C4-2B (cell line): ENCODE measurements around the gene GPN2.

Experiments
- H3K27ac ChIP-seq: fragments of 450-650 bp; 2 replicates; pipeline ENCODE4 v1.5.1; 2017
- ZFX ChIP-seq: fragments of 450-650 bp; IDR thresholded peaks from 2 replicates; pipeline ENCODE4 v1.6.1; 2017
- TF ChIP-seq, protein P1 (sequence below): fragments of 450-650 bp; conservative IDR thresholded peaks from 2 replicates; pipeline ENCODE4 v1.5.1; 2017; ENCODE audit warnings: mild to moderate bottlenecking

Gene GPN2

DNA sequence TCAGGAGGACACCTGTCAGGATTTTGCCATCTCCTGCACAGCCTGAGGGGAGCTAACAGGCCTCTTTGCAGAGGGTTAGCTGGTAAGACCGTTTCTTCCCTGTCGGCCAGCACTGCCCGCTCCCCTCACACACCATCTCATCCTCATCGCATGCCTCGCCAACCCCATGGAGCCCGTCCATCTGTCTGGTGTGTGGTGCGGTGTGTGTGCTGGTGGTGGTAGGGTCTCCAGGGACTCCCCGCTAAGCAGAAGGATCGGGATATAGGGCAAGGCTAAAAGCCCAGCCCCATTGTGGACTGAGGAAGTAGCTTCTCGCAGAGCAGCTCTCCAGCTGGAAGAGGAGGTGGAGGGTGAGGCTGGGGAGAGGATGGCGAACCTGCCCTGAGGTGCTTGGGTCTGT lies 33.9 kb downstream of the GPN2 start:
- no peak for TF ChIP-seq ZFX
- TF ChIP-seq, protein P1, sequence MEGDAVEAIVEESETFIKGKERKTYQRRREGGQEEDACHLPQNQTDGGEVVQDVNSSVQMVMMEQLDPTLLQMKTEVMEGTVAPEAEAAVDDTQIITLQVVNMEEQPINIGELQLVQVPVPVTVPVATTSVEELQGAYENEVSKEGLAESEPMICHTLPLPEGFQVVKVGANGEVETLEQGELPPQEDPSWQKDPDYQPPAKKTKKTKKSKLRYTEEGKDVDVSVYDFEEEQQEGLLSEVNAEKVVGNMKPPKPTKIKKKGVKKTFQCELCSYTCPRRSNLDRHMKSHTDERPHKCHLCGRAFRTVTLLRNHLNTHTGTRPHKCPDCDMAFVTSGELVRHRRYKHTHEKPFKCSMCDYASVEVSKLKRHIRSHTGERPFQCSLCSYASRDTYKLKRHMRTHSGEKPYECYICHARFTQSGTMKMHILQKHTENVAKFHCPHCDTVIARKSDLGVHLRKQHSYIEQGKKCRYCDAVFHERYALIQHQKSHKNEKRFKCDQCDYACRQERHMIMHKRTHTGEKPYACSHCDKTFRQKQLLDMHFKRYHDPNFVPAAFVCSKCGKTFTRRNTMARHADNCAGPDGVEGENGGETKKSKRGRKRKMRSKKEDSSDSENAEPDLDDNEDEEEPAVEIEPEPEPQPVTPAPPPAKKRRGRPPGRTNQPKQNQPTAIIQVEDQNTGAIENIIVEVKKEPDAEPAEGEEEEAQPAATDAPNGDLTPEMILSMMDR, result no peak
- H3K27ac ChIP-seq, result no peak overlapping the region

- H3K27ac ChIP-seq, result no peak overlapping the region
- no peak for TF ChIP-seq ZFX
- TF ChIP-seq, protein P1, result no peak
These were observed 34.4 kb downstream of the GPN2 start for GRCh38 chr1:26855636-26856035.

DNA sequence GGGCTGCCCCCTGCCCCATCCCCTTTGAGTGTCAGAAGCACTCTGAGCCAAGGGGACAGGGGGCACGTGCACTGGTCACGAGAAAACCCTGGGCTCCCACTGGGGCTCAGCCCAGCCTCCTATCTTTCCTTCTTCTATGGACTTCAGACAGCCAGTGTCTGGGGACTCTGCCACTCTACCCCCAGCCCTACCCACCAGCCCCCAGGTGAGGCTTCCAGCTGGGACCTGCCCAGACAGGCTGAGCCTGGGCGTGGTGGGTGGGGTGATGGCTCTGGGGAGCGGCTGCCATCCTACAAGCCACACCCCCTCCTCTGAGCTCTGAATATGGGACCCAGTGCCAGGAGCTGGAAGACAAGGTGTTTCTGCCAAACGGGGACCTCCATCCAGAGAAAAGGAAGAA lies 35.2 kb downstream of the GPN2 start:
- H3K27ac ChIP-seq, result no peak overlapping the region
- no peak for TF ChIP-seq ZFX
- TF ChIP-seq, protein P1, result no peak

GRCh38 chr1:26853600-26853999 lies 36.5 kb downstream of the GPN2 start:
- no peak overlapping the region for H3K27ac ChIP-seq
- TF ChIP-seq ZFX, result no peak
- TF ChIP-seq, protein P1, result no peak

- no peak overlapping the region for H3K27ac ChIP-seq
- TF ChIP-seq ZFX, result no peak
- TF ChIP-seq, protein P1, result peak; percentile 92
These were observed 36.9 kb downstream of the GPN2 start for GRCh38 chr1:26853156-26853555.

DNA sequence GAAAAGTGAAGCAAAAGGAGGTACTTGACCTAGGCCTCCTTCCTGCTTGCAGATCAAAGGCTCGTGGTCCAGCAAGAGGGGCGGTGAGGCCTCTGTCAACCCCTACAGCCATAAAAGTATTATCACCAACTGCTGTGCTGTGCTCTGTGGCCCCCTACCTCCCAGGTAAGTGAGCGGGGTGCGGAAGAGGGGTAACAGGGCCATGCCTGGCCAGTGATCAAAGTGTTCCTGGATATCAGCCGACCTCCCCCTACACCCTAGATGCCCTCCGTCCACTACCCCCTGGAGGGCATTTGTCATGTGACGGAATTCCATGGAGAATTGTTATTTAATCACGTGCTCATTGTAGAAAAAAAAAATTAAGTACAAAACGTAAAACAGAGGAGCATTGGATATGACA lies 37.4 kb downstream of the GPN2 start:
- TF ChIP-seq, protein P1, result no peak
- no peak for TF ChIP-seq ZFX
- no peak overlapping the region for H3K27ac ChIP-seq

GRCh38 chr1:26851106-26851684 lies 38.9 kb downstream of the GPN2 start:
- TF ChIP-seq, protein P1, result no peak
- no peak for TF ChIP-seq ZFX
- H3K27ac ChIP-seq, result no peak overlapping the region
